HepG2 (cell line): ENCODE results near the gene ALOXE3. TPM values are rescaled to one million over a fixed set of nuclear protein-coding genes. Genes with fewer than 3 reads are reported as not detected.
A peak's percentile ranks its signal among the peaks of the same experiment; 100 is the strongest.

ENCODE experiments used
- ATAC-seq: fragments of 200-7000 bp; cut with Tn5 transposase; 3 replicates; pipeline ENCODE4 v1.9.1; 2020; ENCODE audit warnings: mild to moderate bottlenecking, moderate library complexity
- BruUV-seq: library from RNA; stranded (reverse); fragments of 400-500 nt; replicated peaks from 2 replicates; lab custom pipeline; 2021; lab: Mats Ljungman, UMichigan
- CTCF ChIA-PET: fragments of 300-600 bp; formaldehyde crosslinking; extraction: SDS; loops from one replicate; lab custom pipeline; 2021; ENCODE audit warnings: low total read pairs, inconsistent platforms, low intra/inter-chr PET ratio; lab: Yijun Ruan, JAX
- POLR2A ChIA-PET: fragments of 350-600 bp; sonication (Branson Sonifier 250); formaldehyde crosslinking; loops from one replicate; lab custom pipeline; 2020; ENCODE audit warnings: antibody characterized with exemption, inconsistent platforms; lab: Yijun Ruan, JAX
- DNase-seq: peaks from one replicate; pipeline ENCODE4 v3.0.0-alpha.2; 2015; ENCODE audit warnings: low spot score
- FAIRE-seq: peaks from 3 replicates; lab custom pipeline; 2011; peaks lifted over from hg19 to GRCh38; lab: Jason Lieb, UNC
- H2AFZ ChIP-seq: one replicate; pipeline ENCODE4 v1.6.1; 2011; ENCODE audit warnings: low read length, inconsistent platforms
- H3K27ac ChIP-seq: fragments of 300-600 bp; 3 replicates; pipeline ENCODE4 v1.8.0; 2011; ENCODE audit warnings: mixed run types, mild to moderate bottlenecking, mixed read lengths, low read length, inconsistent platforms; ENCODE audit not compliant: insufficient read depth; ENCODE audit errors: extremely low read length
- H3K27me3 ChIP-seq, 2 experiments: fragments of 200-600 bp in 1 of 2; 2 replicates in 1 of 2; 3 replicates in 1 of 2; pipeline versions ENCODE4 v1.6.0 to v1.8.0; 2011; ENCODE audit warnings: low read length in 2 of 2, mild to moderate bottlenecking in 2 of 2, moderate library complexity in 2 of 2, inconsistent platforms in 1 of 2; ENCODE audit not compliant: insufficient read depth in 2 of 2, control insufficient read depth in 1 of 2
- H3K36me3 ChIP-seq, 2 experiments: fragments of 200-600 bp in 1 of 2; replicated peaks in 1 of 2; 2 replicates in 1 of 2; 3 replicates in 1 of 2; pipeline versions ENCODE4 v1.5.1 to v1.8.0; 2011; ENCODE audit warnings: low read length in 2 of 2, inconsistent platforms in 1 of 2; ENCODE audit not compliant: insufficient read depth in 2 of 2, control insufficient read depth in 1 of 2
- H3K4me1 ChIP-seq: 2 replicates; pipeline ENCODE4 v1.5.1; 2012; ENCODE audit warnings: low read length, inconsistent platforms; ENCODE audit not compliant: insufficient read depth
- H3K4me2 ChIP-seq: 2 replicates; pipeline ENCODE4 v1.6.0; 2011; ENCODE audit warnings: low read depth, low read length, inconsistent platforms
- H3K4me3 ChIP-seq, 3 experiments: fragments of 200-600 bp in 1 of 3; sonication (generic), shearing (Covaris generic) in 1 of 3; replicated peaks in 1 of 3; 2 replicates each; pipeline ENCODE4 v1.5.1; 2011 to 2016; ENCODE audit warnings: low read length in 3 of 3, inconsistent platforms in 2 of 3, low read depth in 2 of 3, mild to moderate bottlenecking in 2 of 3, control low read depth in 1 of 3, mixed read lengths in 1 of 3; ENCODE audit not compliant: insufficient read depth in 1 of 3
- H3K79me2 ChIP-seq: one replicate; pipeline ENCODE4 v1.6.1; 2011; ENCODE audit warnings: low read length, inconsistent platforms; ENCODE audit not compliant: insufficient read depth
- H3K9ac ChIP-seq: 2 replicates; pipeline ENCODE4 v1.6.0; 2011; ENCODE audit warnings: mild to moderate bottlenecking, low read depth, low read length, inconsistent platforms; ENCODE audit not compliant: insufficient read depth
- H3K9me3 ChIP-seq: 2 replicates; pipeline ENCODE4 v1.5.1; 2012; ENCODE audit warnings: mild to moderate bottlenecking, low read length
- H4K20me1 ChIP-seq: 2 replicates; pipeline ENCODE4 v1.6.0; 2011; ENCODE audit warnings: inconsistent platforms, mild to moderate bottlenecking, low read length, moderate library complexity; ENCODE audit not compliant: insufficient read depth
- AGO1 ChIP-seq: fragments of 200-400 bp; formaldehyde crosslinking; IDR thresholded peaks from 2 replicates; pipeline ENCODE4 v1.6.1; 2017; ENCODE audit warnings: mild to moderate bottlenecking, low read depth, low read length, moderate library complexity; ENCODE audit not compliant: poor library complexity, severe bottlenecking
- HES4 ChIP-seq: sonication (generic); formaldehyde crosslinking; IDR thresholded peaks from 2 replicates; pipeline ENCODE4 v1.9.0; 2021; ENCODE audit warnings: mild to moderate bottlenecking, missing genetic modification reagents, borderline replicate concordance
- KDM5B ChIP-seq: sonication (generic); formaldehyde crosslinking; IDR thresholded peaks from 2 replicates; pipeline ENCODE4 v1.4.0; 2020; ENCODE audit warnings: missing genetic modification reagents, mild to moderate bottlenecking, borderline replicate concordance
- MAZ ChIP-seq, 2 experiments: sonication (generic) in 1 of 2; formaldehyde crosslinking in 1 of 2; IDR thresholded peaks; 2 replicates each; pipeline versions ENCODE4 v1.5.0 to v1.6.1; 2012 to 2020; ENCODE audit warnings: low read depth in 2 of 2, mild to moderate bottlenecking in 2 of 2, borderline replicate concordance in 1 of 2, improper control_type of control experiment in 1 of 2, low read length in 1 of 2, missing genetic modification reagents in 1 of 2, moderate library complexity in 1 of 2
- RBAK ChIP-seq: sonication (generic); formaldehyde crosslinking; IDR thresholded peaks from 2 replicates; pipeline ENCODE4 v1.5.1; 2020; ENCODE audit warnings: mild to moderate bottlenecking, missing genetic modification reagents
- RXRA ChIP-seq: sonication (generic); formaldehyde crosslinking; IDR thresholded peaks from 2 replicates; pipeline ENCODE4 v1.5.1; 2020; ENCODE audit warnings: missing genetic modification reagents
- TSC22D2 ChIP-seq: sonication (generic); formaldehyde crosslinking; IDR thresholded peaks from 2 replicates; pipeline ENCODE4 v1.5.1; 2020; ENCODE audit warnings: missing genetic modification reagents, mild to moderate bottlenecking, borderline replicate concordance
- ZFP36L1 ChIP-seq: sonication (generic); formaldehyde crosslinking; IDR thresholded peaks from 2 replicates; pipeline ENCODE4 v1.8.0; 2022; ENCODE audit warnings: mild to moderate bottlenecking, missing genetic modification reagents, moderate library complexity
- ZNF318 ChIP-seq: sonication (generic); formaldehyde crosslinking; IDR thresholded peaks from 2 replicates; pipeline ENCODE4 v1.4.0; 2020; ENCODE audit warnings: mild to moderate bottlenecking, missing genetic modification reagents
- ZNF629 ChIP-seq: sonication (generic); formaldehyde crosslinking; conservative IDR thresholded peaks from 2 replicates; pipeline ENCODE4 v1.5.0; 2020; ENCODE audit warnings: missing genetic modification reagents
- WGBS: methylation state at CpG from one replicate; pipeline ENCODE4 v1.1.6; 2017; ENCODE audit warnings: low lambda C conversion rate; 5-methylcytosine and 5-hydroxymethylcytosine counted together
- in situ Hi-C: cut with HindIII; loops from 2 replicates; pipeline ENCODE4 v1.10.0; 2017; ENCODE audit warnings: low pct_unique_long_range_greater_than_20kb; ENCODE audit not compliant: extremely low pct_ligation_motif_present
- intact Hi-C: fragments of 100-400 bp; cut with micrococcal nuclease; formaldehyde crosslinking; loops from one replicate; pipeline ENCODE4 v1.10.0; 2022; ENCODE audit not compliant: unreplicated experiment
- polyA plus RNA-seq, 8 experiments: library from polyadenylated mRNA; depleted of rRNA in 3 of 8; stranded (reverse) in 7 of 8; unstranded in 1 of 8; fragments of >200 nt; fragmentation: Illumina TruSeq in 4 of 8; extraction: Trizol in 4 of 8; gene quantifications; 2 replicates each; pipeline versions ENCODE4 v1.2.1 to v1.2.3, GENCODE V29; 2011 to 2016; ENCODE audit warnings: low read depth in 4 of 8, missing spikeins in 1 of 8, mixed read lengths in 1 of 8; ENCODE audit not compliant: insufficient read depth in 1 of 8
- total RNA-seq, 5 experiments: library from RNA; depleted of rRNA; stranded (reverse); fragments of >200 nt; fragmentation: Illumina TruSeq; extraction: Trizol; gene quantifications; 2 replicates each; pipeline ENCODE4 v1.2.3, GENCODE V29; 2016; ENCODE audit warnings: low read depth in 1 of 5

Gene ALOXE3
- total and polyA plus RNA-seq, 2 of the 13 experiments (the other 11 are each of a cell fraction or from before 2014, with no cell fraction given), result 0.07 TPM; not detected in 1

DNA sequence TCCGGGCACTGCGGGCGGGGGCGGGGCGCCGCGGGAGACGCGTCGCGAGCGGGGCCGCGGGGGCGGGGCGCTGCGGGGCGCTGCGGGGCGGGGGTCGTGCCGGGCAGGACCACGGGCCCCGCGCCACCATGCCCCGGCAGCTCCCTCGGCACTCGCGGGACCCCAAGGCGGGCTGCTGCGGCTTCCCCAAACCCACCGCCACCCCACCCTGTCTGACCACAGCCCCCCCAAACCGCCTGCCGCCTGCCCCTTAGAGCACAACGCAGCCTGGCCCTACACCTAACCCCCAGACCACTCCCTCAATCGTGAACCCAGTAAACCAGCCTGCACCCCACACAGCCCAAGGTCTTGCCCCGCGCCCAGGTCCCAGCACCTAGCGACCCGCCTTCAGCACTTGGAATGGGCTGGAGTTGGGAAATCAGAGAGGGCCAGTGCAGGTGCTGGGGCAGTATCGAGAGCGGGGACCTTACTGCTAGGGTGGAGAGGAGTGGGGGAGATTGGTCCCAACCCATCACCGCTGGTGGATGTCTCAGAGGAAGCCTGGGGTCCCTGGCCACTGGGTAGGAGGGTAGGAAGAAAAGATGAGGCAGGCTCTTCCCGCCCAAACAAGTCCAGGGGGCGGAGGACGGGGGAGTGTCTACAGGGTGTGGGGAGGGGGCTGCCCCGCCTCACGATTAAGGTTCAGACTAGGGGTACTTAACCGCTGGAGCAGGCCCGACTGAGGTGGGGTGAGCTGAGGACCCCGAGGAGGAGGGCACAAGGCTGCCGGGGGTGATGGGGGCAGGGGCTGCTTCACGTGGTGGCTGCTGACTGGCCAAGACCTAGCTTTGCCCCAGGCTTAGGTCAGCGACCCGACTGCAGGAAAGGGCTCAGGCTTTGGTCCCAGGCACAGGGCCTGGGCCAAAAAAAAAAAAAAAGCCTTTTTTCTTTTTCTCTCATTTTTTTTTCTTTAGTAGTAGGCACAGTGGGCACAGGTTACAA is 45.0 kb upstream of the ALOXE3 start:
- DNase-seq (no peak), FAIRE-seq (no peak), ATAC-seq (peak; percentile 56)
- peak overlapping the region; percentile 91 for H3K4me2 ChIP-seq
- peak overlapping the region; percentile 95 for H3K27ac ChIP-seq
- peaks cover 1 to 7% of the 10 kb centered on the region in 2 experiments; a peak in 3 of 5 replicates for H3K36me3 ChIP-seq
- H3K79me2 ChIP-seq, result peaks cover 18% of the 10 kb centered on the region
- peaks cover 67% of the 10 kb centered on the region for H3K4me1 ChIP-seq
- no peaks in the 10 kb centered on the region for H4K20me1 ChIP-seq
- 2% methylated on average over 20 of the region's 55 CpGs for WGBS
- H3K9ac ChIP-seq, result peak overlapping the region; percentile 80
- intact Hi-C loops, result no loop called here
- peak overlapping the region; percentile 63 for H2AFZ ChIP-seq
- ChIA-PET POLR2A (interaction anchor here (1.0 to 2.6 kb wide), 12 partner anchors 9 to 132 kb away, joined by 4 to 149 read pairs (median 6); partner anchors contain the start of genes BORCS6, RANGRF, SLC25A35 and TMEM107), CTCF (interaction anchor here (0.7 to 1.9 kb wide), 2 partner anchors 25 to 70 kb away, joined by 3 to 5 read pairs; no protein-coding TSS in a partner anchor)
- peak overlapping the region; percentile 92 to 99 (median 98) for H3K4me3 ChIP-seq
- in situ Hi-C loops, result no loop called here
- H3K9me3 ChIP-seq, result no peaks in the 10 kb centered on the region
- H3K27me3 ChIP-seq, result no peaks in the 10 kb centered on the region; a peak in 1 of 5 replicates
- BruUV-seq, result no TSS peak
- TF ChIP-seq HES4 (CRISPR knock-in tag) (0 out of 2 replicates have a peak, but pooled peaks have one; percentile 8), MAZ (IDR thresholded peaks at IDR 0.05; ENCODE audit: borderline replicate concordance, low read depth, low read length) (no peak), MAZ (CRISPR knock-in tag; IDR thresholded peaks at IDR 0.05; ENCODE audit: low read depth) (peak; percentile 57), RXRA (0 out of 2 replicates have a peak, but pooled peaks have one; percentile 38), ZNF629 (CRISPR knock-in tag) (no peak), ZFP36L1 (CRISPR knock-in tag) (0 out of 2 replicates have a peak, but pooled peaks have one; percentile 45), TSC22D2 (CRISPR knock-in tag) (no peak), ZNF318 (no peak), AGO1 (peak; percentile 3), KDM5B (CRISPR knock-in tag) (peak; percentile 5; the same call in 1 of the 2 replicates), RBAK (CRISPR knock-in tag) (no peak)
